C4-2B (cell line): ENCODE measurements around the gene SHD.
"Not testable (repeated sequence)": the region's sequence is repeated elsewhere in the genome, so short reads cannot be mapped to it uniquely, and the experiment has no call there.

Source experiments
- H3K27ac ChIP-seq: fragments of 450-650 bp; 2 replicates; pipeline ENCODE4 v1.5.1; 2017
- ZFX ChIP-seq: fragments of 450-650 bp; IDR thresholded peaks from 2 replicates; pipeline ENCODE4 v1.6.1; 2017
- TF ChIP-seq, protein P1 (sequence below): fragments of 450-650 bp; conservative IDR thresholded peaks from 2 replicates; pipeline ENCODE4 v1.5.1; 2017; ENCODE audit warnings: mild to moderate bottlenecking

SHD gene

DNA sequence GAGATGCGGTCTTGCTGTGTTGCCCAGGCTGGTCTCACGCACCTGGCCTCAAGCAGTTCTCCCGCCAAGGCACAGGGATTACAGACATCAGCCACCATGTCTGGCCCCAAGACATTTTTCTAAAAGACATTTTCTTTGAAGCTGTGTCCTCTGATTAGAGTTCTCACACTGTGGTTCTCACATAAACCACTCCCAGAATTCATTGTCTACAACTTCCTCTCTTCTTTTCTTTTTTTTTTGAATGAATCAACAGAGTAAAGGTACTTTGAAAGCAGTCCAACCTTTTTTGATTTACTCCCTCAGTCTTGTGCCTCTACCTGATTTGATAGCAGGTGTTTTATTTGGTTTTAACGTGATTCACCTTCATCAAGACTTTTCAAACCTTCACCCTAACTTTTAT is 14.3 kb upstream of the SHD start:
- TF ChIP-seq, protein P1, sequence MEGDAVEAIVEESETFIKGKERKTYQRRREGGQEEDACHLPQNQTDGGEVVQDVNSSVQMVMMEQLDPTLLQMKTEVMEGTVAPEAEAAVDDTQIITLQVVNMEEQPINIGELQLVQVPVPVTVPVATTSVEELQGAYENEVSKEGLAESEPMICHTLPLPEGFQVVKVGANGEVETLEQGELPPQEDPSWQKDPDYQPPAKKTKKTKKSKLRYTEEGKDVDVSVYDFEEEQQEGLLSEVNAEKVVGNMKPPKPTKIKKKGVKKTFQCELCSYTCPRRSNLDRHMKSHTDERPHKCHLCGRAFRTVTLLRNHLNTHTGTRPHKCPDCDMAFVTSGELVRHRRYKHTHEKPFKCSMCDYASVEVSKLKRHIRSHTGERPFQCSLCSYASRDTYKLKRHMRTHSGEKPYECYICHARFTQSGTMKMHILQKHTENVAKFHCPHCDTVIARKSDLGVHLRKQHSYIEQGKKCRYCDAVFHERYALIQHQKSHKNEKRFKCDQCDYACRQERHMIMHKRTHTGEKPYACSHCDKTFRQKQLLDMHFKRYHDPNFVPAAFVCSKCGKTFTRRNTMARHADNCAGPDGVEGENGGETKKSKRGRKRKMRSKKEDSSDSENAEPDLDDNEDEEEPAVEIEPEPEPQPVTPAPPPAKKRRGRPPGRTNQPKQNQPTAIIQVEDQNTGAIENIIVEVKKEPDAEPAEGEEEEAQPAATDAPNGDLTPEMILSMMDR: no peak
- no peak for TF ChIP-seq ZFX

GRCh38 chr19:4266253-4267000 is 12.6 kb upstream of the SHD start:
- TF ChIP-seq, protein P1: no peak
- TF ChIP-seq ZFX: no peak
- H3K27ac ChIP-seq: no peak overlapping the region

More for the DNA sequence above, 14.3 kb upstream of the SHD start:
- H3K27ac ChIP-seq: no peak overlapping the region

- TF ChIP-seq, protein P1: peak; percentile 91
- TF ChIP-seq ZFX: no peak
- peak overlapping the region; percentile 50 for H3K27ac ChIP-seq
Observed at GRCh38 chr19:4267101-4267900, 11.8 kb upstream of the SHD start.

- TF ChIP-seq, protein P1: no peak; the same call in none of the 2 replicates
- no peak for TF ChIP-seq ZFX
- peak overlapping the region; percentile 50 for H3K27ac ChIP-seq
Observed at GRCh38 chr19:4267901-4268815, 10.9 kb upstream of the SHD start.

- TF ChIP-seq ZFX: no peak
- TF ChIP-seq, protein P1: no peak
- peak overlapping the region; percentile 50 for H3K27ac ChIP-seq
Observed at GRCh38 chr19:4268816-4269430, 10.1 kb upstream of the SHD start.

- H3K27ac ChIP-seq: no peak overlapping the region
- TF ChIP-seq, protein P1: no peak
- TF ChIP-seq ZFX: no peak
Observed at GRCh38 chr19:4272894-4273293, 6.2 kb upstream of the SHD start.

GRCh38 chr19:4274321-4274686 is 4.8 kb upstream of the SHD start:
- H3K27ac ChIP-seq: not testable (repeated sequence)
